Fibroblast of the aortic adventitia (primary cell): ENCODE data around the gene IGFL2. TPM values are rescaled to one million over a fixed set of nuclear protein-coding genes. Genes with fewer than 3 reads are reported as not detected.
"Not testable (repeated sequence)": the region's sequence is repeated elsewhere in the genome, so short reads cannot be mapped to it uniquely, and the experiment has no call there.

Experiments used
- DNase-seq: peaks from one replicate; pipeline ENCODE4 v3.0.0-alpha.2; 2010; ENCODE audit warnings: low read depth
- H3K4me3 ChIP-seq: 2 replicates; pipeline ENCODE4 v1.5.1; 2011; ENCODE audit warnings: low read depth, mild to moderate bottlenecking, control low read depth, low read length, moderate library complexity
- total RNA-seq: library from RNA; depleted of rRNA; stranded (reverse); fragments of >200 nt; gene quantifications from 2 replicates; pipeline ENCODE4 v1.2.3, GENCODE V29; 2012; ENCODE audit warnings: low replicate concordance
- TF ChIP-seq, protein P1 (sequence below): IDR thresholded peaks from 2 replicates; pipeline ENCODE4 v1.5.1; 2011; ENCODE audit warnings: mild to moderate bottlenecking, low read length, control low read depth, inconsistent platforms; ENCODE audit not compliant: insufficient read depth

Gene IGFL2
- total RNA-seq, 1 donor: 0.09 TPM

DNA sequence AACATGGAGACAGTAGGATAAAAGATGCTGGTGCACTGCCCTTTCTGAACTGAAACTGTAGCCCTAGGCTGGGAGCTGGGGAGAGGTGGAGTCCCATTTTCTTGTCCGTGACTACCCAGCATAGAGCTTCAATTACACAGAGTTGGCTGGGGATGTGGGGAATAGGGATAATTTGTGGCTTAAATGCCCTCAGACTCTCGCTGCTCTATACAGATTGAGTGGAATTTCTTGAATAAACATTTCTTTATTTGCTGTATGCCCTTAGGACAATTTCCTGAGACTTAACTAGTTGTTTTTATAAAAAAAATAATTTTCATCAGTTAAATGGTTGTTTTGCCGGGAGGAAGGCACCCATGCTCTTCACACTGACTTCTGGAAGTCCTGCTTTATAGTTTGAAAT, 7.2 kb downstream of the IGFL2 start:
- no peak for DNase-seq
- H3K4me3 ChIP-seq: no peak overlapping the region
- TF ChIP-seq, protein P1, sequence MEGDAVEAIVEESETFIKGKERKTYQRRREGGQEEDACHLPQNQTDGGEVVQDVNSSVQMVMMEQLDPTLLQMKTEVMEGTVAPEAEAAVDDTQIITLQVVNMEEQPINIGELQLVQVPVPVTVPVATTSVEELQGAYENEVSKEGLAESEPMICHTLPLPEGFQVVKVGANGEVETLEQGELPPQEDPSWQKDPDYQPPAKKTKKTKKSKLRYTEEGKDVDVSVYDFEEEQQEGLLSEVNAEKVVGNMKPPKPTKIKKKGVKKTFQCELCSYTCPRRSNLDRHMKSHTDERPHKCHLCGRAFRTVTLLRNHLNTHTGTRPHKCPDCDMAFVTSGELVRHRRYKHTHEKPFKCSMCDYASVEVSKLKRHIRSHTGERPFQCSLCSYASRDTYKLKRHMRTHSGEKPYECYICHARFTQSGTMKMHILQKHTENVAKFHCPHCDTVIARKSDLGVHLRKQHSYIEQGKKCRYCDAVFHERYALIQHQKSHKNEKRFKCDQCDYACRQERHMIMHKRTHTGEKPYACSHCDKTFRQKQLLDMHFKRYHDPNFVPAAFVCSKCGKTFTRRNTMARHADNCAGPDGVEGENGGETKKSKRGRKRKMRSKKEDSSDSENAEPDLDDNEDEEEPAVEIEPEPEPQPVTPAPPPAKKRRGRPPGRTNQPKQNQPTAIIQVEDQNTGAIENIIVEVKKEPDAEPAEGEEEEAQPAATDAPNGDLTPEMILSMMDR: no peak

DNA sequence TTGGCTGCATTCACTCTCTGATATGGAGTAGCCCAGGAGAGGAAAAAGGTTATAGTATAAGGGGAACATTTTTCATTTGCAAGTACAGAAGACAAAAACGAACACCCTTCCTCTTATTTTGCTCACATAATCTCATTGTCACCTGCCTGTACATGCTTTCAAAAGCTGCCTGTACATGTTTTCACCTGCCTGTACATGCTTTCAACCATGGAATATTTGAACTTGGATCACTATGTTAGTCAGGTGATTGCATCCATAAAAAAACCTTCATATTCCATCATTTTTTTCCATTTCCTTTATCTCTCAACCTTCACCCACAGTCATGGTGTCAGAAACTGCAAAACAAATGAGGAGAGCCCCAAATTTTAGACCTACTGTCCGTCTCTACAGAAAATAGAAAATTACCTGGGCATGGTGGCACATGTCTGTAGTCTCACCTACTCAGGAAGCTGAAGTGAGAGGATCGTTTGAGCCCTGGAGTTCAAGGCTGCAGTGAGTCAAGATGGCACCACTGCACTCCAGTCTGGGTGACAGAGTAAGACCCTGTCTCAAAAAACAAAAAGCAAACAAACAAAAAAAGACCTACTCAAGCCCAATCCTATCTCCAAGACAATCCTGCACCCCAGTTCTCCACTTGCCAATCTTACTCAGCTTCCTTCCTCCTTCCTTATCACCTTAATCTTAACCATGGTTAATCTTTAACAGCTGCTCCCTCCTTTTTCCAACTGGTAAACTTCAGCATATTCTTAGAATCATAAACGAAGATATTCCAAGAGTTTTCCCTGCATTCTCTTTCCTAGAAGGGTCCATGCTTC, 11.6 kb downstream of the IGFL2 start:
- TF ChIP-seq, protein P1: no peak

DNA sequence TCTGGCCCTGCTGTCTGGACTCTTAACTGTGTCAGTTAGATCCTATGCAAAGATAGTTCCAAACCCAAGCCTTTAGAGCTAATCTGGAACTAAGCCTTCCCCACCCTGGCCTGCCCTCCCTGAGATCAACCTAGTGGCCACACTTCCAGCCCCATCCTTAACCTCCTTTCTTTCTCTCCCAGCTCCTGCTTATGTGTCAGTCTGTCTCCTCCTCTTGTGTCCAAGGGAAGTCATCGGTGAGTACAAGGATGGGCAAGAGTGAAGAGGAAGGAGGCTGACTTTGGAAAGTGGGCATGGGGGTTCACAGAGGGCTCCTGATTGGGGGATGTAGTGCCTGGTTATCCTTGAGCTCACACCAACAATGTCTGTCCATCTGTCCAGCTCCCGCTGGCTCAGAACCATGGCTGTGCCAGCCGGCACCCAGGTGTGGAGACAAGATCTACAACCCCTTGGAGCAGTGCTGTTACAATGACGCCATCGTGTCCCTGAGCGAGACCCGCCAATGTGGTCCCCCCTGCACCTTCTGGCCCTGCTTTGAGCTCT, 12.3 kb downstream of the IGFL2 start:
- TF ChIP-seq, protein P1: no peak
- H3K4me3 ChIP-seq: no peak overlapping the region
- DNase-seq: no peak

More for the DNA sequence above, 11.6 kb downstream of the IGFL2 start:
- H3K4me3 ChIP-seq: no peak overlapping the region
- DNase-seq: no peak

DNA sequence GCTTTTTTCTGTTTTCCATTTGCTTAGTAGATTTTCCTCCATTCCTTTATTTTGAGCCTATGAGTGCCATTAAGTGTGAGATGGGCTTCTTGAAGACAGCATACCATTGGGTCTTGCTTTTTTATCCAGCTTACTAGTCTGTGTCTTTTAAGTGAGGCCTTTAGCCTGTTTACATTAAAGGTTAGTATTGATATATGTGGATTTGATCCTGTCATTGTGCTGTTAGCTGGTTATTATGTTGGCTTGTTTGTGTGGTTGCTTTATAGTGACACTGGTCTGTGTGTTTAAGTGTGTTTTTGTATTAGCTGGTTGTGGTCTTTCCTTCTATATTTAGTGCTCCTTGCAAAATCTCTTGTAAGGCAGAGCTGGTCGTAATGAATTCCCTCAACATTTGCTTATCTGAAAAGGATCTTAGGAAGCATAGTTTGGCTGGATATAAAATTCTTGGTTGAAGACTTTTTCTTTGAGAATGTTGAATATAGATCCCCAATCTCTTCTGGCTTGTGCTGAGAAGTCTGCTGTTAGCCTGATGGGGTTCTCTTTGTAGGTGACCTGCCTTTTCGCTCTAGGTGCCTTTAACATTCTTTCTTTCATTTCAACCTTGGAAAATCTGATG, 13.7 kb downstream of the IGFL2 start:
- not testable (repeated sequence) for DNase-seq, H3K4me3 ChIP-seq

DNA sequence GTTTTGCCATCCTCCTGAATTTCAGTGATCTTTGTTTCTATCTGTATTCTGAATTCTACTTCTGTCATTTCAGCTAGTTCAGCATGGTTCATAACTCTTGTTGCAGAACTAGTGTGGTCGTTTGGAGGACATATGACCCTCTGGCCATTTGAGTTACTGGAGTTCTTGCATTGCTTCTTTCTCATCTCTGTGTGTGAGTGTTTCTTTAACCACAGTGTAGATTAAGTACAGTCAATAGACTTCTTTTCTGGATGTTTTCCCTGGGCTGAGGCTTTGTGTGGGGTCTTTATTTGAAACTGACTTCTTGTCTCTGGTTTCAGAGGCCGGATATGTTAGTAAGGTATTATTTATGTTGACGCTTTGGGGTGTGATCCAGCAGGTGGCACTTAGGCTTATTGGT, 14.7 kb downstream of the IGFL2 start:
- H3K4me3 ChIP-seq: no peak overlapping the region
- TF ChIP-seq, protein P1: no peak
- no peak for DNase-seq

DNA sequence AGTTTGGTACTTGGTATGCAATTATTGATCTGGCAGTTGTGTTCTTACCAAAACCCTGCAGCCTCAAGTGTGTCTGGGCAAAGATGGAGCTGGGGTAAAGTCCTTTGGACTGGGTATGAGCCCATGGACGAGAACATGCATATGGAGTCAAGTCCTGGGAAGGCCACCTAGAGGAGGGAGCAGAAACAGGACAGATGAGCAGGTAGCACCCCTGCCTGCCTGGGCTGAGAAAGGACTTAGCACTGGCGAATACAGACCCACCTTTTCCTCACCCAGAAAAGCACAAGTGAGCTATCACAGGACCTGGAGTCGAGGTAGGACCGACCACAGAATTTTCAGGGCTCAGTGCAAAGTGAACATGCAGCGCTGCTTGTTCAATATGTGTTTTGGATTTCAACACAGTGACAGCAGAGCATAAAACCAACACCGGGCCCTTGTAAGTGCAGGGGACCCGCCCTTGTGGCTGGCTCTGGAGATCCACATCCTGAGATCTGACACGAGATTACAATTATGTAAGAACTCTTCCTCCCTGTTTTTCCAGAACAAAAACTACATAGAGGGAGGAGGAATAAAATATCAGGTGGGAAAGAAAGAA, 25.9 kb downstream of the IGFL2 start:
- DNase-seq: no peak
- H3K4me3 ChIP-seq: no peak overlapping the region
- TF ChIP-seq, protein P1: no peak

DNA sequence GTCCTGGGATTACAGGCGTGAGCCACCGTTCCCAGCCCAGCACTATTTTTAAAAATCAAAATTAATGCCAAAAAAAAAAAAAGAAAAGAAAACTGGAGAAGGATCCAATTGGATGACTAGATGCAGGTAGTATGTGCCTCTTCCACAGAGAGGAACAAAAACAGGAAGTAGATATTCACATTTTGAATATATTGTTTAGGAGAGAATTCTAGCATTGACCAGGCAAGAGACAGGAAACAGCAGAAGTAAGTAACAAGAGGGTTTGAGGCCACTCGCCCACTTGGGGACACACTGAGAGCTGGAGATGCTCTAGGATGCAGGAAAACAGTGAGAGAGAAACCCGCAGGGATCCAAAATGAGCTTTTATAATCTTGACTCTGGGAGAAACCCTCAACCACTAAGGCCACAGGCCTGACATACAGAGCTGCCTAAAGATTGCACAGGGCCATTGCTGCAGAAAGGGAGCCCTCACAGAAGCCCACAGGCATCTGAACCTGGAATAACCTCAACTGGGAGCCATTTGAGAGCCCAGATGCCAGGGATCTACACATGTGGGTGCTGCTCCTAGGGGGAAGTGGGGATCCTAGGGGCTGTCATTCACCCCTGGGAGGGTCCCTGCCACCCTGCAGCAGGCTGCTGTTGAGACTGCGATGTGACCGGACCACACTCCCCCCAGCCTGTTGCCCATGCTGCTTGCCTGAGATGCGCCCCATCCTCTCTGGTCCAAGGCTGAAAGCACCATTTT, 28.2 kb downstream of the IGFL2 start:
- H3K4me3 ChIP-seq: no peak overlapping the region
- no peak for DNase-seq
- TF ChIP-seq, protein P1: no peak
